Cardiac fibroblast (primary cell): ENCODE results near the gene OVOL2.
"Not testable (repeated sequence)": the region's sequence is repeated elsewhere in the genome, so short reads cannot be mapped to it uniquely, and the experiment has no call there.

Experiments
- DNase-seq, 2 donors: peaks; one replicate each; pipeline versions ENCODE4 v3.0.0 to v3.0.0-alpha.2; 2010; ENCODE audit warnings: low read depth in 2 of 2
- H3K4me3 ChIP-seq, 2 donors: replicated peaks in 1 of 2; 1 replicate in 1 of 2; 2 replicates in 1 of 2; pipeline ENCODE4 v1.5.1; 2011; ENCODE audit warnings: low read depth in 2 of 2, low read length in 2 of 2, mild to moderate bottlenecking in 2 of 2, moderate library complexity in 1 of 2
- TF ChIP-seq, protein P1 (sequence below): IDR thresholded peaks from one replicate; pipeline ENCODE4 v1.5.1; 2011; ENCODE audit warnings: low read depth, mild to moderate bottlenecking, low read length, inconsistent platforms

OVOL2 gene

DNA sequence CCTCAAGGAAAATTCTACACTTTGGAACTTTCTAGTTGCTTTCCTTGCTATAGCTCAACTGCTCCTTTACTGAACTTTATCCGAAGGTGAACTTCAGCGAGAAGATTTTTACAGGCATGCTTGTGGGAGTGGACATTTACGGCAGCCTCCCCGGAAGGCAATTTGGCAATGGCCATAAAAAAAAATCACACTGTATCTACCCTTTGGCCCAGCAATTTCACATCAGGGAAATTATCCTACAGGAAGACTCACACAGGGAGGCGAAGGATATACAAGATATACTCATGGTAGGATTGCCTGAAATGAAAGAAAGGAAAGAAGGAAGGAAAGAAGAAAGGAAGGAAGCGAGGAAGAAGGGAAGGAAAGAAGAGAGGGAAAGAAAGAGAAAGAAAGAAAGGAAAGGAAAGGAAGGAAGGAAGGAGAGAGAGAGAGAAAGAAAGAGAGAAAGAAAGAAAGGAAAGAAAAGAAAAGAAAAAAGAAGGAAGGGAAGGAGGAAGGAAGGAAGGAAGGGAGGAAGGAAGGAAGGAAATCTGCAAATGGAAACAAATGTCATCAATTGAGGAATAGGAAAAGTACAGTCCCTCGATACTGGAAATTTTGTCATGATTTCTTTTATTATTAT lies 25.7 kb downstream of the OVOL2 start:
- no peak for DNase-seq
- TF ChIP-seq, protein P1, sequence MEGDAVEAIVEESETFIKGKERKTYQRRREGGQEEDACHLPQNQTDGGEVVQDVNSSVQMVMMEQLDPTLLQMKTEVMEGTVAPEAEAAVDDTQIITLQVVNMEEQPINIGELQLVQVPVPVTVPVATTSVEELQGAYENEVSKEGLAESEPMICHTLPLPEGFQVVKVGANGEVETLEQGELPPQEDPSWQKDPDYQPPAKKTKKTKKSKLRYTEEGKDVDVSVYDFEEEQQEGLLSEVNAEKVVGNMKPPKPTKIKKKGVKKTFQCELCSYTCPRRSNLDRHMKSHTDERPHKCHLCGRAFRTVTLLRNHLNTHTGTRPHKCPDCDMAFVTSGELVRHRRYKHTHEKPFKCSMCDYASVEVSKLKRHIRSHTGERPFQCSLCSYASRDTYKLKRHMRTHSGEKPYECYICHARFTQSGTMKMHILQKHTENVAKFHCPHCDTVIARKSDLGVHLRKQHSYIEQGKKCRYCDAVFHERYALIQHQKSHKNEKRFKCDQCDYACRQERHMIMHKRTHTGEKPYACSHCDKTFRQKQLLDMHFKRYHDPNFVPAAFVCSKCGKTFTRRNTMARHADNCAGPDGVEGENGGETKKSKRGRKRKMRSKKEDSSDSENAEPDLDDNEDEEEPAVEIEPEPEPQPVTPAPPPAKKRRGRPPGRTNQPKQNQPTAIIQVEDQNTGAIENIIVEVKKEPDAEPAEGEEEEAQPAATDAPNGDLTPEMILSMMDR = no peak
- no peak overlapping the region for H3K4me3 ChIP-seq

DNA sequence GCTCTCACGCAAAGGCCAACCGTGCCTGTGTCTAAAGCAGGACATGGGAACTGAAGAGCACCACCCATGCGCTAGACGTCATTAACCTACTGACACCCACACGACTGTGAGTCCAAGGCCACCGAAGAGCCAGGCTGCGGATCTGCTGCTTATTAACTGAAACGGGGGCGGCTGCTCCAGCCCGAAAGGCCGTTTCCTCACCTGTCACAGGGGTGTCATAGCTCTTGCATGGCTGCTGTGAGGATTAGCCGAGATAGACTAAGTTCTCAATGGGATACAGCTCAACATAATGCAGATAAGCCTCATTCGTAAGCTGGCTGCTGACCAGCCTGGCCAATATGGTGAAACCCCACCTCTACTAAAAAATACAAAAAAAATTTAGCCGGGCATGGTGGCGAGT lies 26.7 kb downstream of the OVOL2 start:
- TF ChIP-seq, protein P1 = no peak
- no peak for DNase-seq
- no peak overlapping the region for H3K4me3 ChIP-seq

DNA sequence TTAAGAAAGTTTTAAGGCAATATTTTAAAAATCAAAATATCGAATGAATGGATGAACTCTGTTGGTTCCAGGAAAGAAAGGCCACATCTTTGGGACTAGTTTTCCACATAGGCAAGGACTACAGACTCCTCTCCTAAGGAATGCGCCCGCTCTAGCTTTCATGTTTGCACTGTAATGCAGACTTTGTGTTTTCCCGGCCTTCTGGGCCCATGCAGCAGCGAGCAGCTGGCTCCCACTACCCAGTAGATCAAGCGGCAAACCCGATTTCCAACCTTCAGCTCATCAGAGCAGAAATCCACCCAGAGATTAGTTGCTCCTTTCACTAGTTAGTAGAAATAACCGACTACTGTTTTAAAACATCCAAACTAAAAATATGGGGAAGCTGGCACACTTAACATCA lies 27.7 kb downstream of the OVOL2 start:
- H3K4me3 ChIP-seq = no peak overlapping the region
- TF ChIP-seq, protein P1 = no peak
- DNase-seq = no peak

DNA sequence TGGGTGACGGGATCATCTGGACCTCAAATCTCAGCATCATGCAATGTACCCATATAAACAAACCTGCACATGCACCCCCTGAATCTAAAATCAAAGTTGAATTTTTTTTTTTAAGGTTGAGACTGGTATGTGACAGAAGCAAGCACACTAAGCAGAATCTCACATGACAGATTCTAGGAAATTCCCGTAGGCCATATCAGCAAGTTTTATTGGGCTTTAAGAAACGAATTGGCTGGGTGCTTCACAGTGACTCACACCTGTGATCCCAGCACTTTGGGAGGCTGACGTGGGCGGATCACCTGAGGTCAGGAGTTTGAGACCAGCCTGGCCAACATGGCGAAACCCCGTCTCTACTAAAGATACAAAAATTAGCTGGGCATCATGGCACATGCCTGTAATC lies 30.7 kb downstream of the OVOL2 start:
- not testable (repeated sequence) for DNase-seq, H3K4me3 ChIP-seq

DNA sequence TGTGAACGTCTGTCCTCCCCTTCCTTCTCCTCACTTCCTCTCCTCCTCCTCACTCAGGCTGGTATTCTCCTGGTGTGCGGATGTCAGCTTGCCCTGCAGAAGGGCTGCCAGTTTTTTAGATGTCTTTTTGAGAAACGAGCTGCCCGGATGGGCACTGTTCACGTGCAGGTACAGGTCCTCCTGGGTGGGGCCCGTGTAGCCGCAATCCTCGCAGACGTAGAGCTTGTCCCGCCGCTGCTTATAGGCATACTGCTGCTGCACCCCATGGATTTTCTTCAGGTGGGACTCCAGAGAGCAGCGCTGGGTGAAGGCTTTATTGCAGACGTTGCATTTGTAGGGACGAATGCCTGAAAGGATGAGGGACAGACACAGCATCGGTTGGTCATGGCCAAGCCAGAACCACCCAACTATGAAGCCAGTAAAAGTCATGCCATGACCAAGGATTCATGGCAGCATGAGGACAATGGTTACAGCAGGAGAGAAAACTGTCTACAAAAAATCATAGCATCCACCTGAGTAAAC lies 33.0 kb downstream of the OVOL2 start:
- TF ChIP-seq, protein P1 = no peak
- no peak for DNase-seq

DNA sequence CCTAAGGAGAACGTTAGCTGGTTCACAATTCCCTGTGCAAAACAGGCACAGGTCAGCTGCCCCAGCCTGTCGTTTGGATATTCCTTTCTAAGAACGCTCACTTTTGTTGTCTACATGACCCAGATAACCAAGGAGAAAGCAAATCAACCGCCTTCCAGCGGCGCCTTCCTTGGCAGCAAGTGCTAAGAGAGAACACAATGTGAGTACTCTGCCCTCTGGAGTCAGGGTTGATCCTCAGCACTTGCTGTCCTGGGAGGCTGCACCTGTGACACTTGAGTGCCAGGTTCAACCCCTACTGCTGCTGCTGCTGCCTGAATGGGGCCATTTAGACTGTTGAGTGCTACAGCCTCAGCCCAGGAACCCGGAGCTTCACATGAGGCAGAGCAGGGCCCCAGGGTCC lies 36.8 kb downstream of the OVOL2 start:
- H3K4me3 ChIP-seq = no peak overlapping the region
- DNase-seq = no peak
- TF ChIP-seq, protein P1 = no peak

More for the DNA sequence above, 33.0 kb downstream of the OVOL2 start:
- H3K4me3 ChIP-seq = no peak overlapping the region

DNA sequence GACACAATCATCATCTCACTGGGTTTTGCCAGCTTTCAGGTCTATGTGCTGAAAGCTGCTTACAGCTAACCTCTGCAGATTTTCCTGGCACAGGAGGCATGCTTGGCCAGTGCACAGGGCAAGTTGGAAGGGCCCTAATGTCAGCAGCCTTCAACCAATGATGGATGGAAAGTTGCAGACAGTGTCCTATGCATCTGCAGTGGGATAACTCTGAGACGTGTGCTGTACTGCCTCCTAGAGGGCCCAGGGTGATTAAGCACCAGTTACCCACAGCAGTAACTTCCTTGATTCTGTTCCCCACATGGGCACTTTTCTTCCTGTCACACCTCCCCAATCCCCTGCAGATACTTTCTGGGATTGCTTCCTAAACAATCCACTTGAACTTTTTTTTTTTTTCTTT lies 38.6 kb downstream of the OVOL2 start:
- H3K4me3 ChIP-seq = no peak overlapping the region
- peak; percentile 32 to 39 for DNase-seq
- TF ChIP-seq, protein P1 = peak; percentile 52
